Endothelial cell of umbilical vein (primary cell): ENCODE data around the gene ZNF384. TPM values are rescaled to one million over a fixed set of nuclear protein-coding genes. Genes with fewer than 3 reads are reported as not detected.

ENCODE experiments used
- BruUV-seq: library from RNA; stranded (reverse); fragments of 400-500 nt; replicated peaks from 2 replicates; lab custom pipeline; 2021; lab: Mats Ljungman, UMichigan
- CTCF ChIA-PET: fragments of 300-600, 350-600 bp; sonication (Branson Sonifier 250); formaldehyde crosslinking; loops from one replicate; lab custom pipeline; 2021; ENCODE audit warnings: antibody characterized with exemption, inconsistent platforms; lab: Charles Lee
- POLR2A ChIA-PET: fragments of 300-600, 350-600 bp; sonication (Branson Sonifier 250); formaldehyde crosslinking; loops from one replicate; lab custom pipeline; 2021; ENCODE audit warnings: antibody characterized with exemption, inconsistent platforms; lab: Charles Lee
- DNase-seq: peaks from one replicate; pipeline ENCODE4 v3.0.0-alpha.2; 2011; ENCODE audit warnings: low read depth, low spot score
- FAIRE-seq: peaks from 2 replicates; lab custom pipeline; 2011; peaks lifted over from hg19 to GRCh38; lab: Jason Lieb, UNC
- H2AFZ ChIP-seq: 2 replicates; pipeline ENCODE4 v1.6.0; 2012; ENCODE audit warnings: low read depth, low read length, control low read depth, inconsistent platforms
- H3K27ac ChIP-seq: 2 replicates; pipeline ENCODE4 v1.5.1; 2011; ENCODE audit warnings: low read depth, mild to moderate bottlenecking, control low read depth, low read length, moderate library complexity; ENCODE audit not compliant: insufficient read depth
- H3K27me3 ChIP-seq, 2 experiments: 2 replicates each; pipeline versions ENCODE4 v1.6.0 to v1.6.1; 2011; ENCODE audit warnings: low read length in 2 of 2, mixed read lengths in 1 of 2; ENCODE audit not compliant: control insufficient read depth in 2 of 2, insufficient read depth in 2 of 2
- H3K36me3 ChIP-seq, 2 experiments: 2 replicates in 1 of 2; 3 replicates in 1 of 2; pipeline ENCODE4 v1.5.1; 2011; ENCODE audit warnings: low read length in 2 of 2, mild to moderate bottlenecking in 1 of 2, moderate library complexity in 1 of 2; ENCODE audit not compliant: control insufficient read depth in 2 of 2, insufficient read depth in 2 of 2; ENCODE audit errors: extremely low read depth in 1 of 2
- H3K4me1 ChIP-seq: 3 replicates; pipeline ENCODE4 v1.5.1; 2011; ENCODE audit warnings: mild to moderate bottlenecking, low read length; ENCODE audit not compliant: control insufficient read depth, insufficient read depth; ENCODE audit errors: extremely low read depth
- H3K4me2 ChIP-seq: 2 replicates; pipeline ENCODE4 v1.6.1; 2011; ENCODE audit warnings: low read length, control low read depth, mixed read lengths; ENCODE audit not compliant: insufficient read depth
- H3K4me3 ChIP-seq, 3 experiments: fragments of 200-600 bp in 1 of 3; sonication (generic), shearing (Covaris generic) in 1 of 3; replicated peaks in 1 of 3; 2 replicates each; pipeline ENCODE4 v1.5.1; 2011 to 2016; ENCODE audit warnings: control low read depth in 3 of 3, low read length in 3 of 3, mild to moderate bottlenecking in 2 of 3, inconsistent platforms in 1 of 3, low read depth in 1 of 3, moderate library complexity in 1 of 3; ENCODE audit not compliant: insufficient read depth in 1 of 3
- H3K79me2 ChIP-seq: 2 replicates; pipeline ENCODE4 v1.6.0; 2012; ENCODE audit warnings: low read length, inconsistent platforms; ENCODE audit not compliant: control insufficient read depth, insufficient read depth
- H3K9ac ChIP-seq: replicated peaks from 2 replicates; pipeline ENCODE3; 2011; ENCODE audit warnings: low read length, control low read depth; ENCODE audit not compliant: insufficient read depth; ENCODE audit errors: extremely low read depth
- H3K9me1 ChIP-seq: replicated peaks from 3 replicates; pipeline ENCODE4 v1.6.0; 2011; ENCODE audit warnings: mild to moderate bottlenecking, low read length; ENCODE audit not compliant: control insufficient read depth, insufficient read depth; ENCODE audit errors: extremely low read depth
- H3K9me3 ChIP-seq: replicated peaks from 2 replicates; pipeline ENCODE4 v1.5.1; 2012; ENCODE audit warnings: low read length, inconsistent platforms; ENCODE audit not compliant: control insufficient read depth, insufficient read depth
- H4K20me1 ChIP-seq: replicated peaks from 2 replicates; pipeline ENCODE3; 2011; ENCODE audit warnings: mild to moderate bottlenecking, low read length; ENCODE audit not compliant: control insufficient read depth, insufficient read depth; ENCODE audit errors: extremely low read depth
- FOS ChIP-seq: IDR thresholded peaks from 2 replicates; pipeline ENCODE4 v1.6.1; 2011; ENCODE audit warnings: mild to moderate bottlenecking, low read length, moderate library complexity, borderline replicate concordance; ENCODE audit not compliant: insufficient read depth
- GATA2 ChIP-seq: IDR thresholded peaks from 2 replicates; pipeline ENCODE4 v1.7.0; 2011; ENCODE audit warnings: low read depth, mild to moderate bottlenecking, moderate library complexity, mixed read lengths, low read length; ENCODE audit not compliant: insufficient read length, insufficient read depth
- POLR2A ChIP-seq: IDR thresholded peaks from 2 replicates; pipeline ENCODE4 v1.6.1; 2012; ENCODE audit warnings: low read depth, mild to moderate bottlenecking, control low read depth, low read length
- POLR2AphosphoS5 ChIP-seq: IDR thresholded peaks from 2 replicates; pipeline ENCODE4 v1.6.1; 2012; ENCODE audit warnings: low read depth, mild to moderate bottlenecking, control low read depth, low read length, moderate library complexity; ENCODE audit not compliant: insufficient read depth
- dilution Hi-C: fragments of 300-500 bp; cut with MboI; formaldehyde crosslinking; loops from one replicate; pipeline ENCODE4 v1.15.0; 2019; ENCODE audit warnings: low sequenced_read_pairs; ENCODE audit not compliant: extremely low pct_ligation_motif_present
- intact Hi-C: fragments of 100-400 bp; cut with micrococcal nuclease; formaldehyde crosslinking; loops from one replicate; pipeline ENCODE4 v1.10.0; 2022
- polyA plus RNA-seq, 4 experiments: library from polyadenylated mRNA; depleted of rRNA in 3 of 4; stranded (reverse) in 3 of 4; unstranded in 1 of 4; fragments of >200 nt; gene quantifications; 2 replicates each; pipeline versions ENCODE4 v1.2.1 to v1.2.3, GENCODE V29; 2011 to 2012; ENCODE audit warnings: missing spikeins in 1 of 4
- total RNA-seq: library from RNA; stranded (reverse); gene quantifications from 2 replicates; pipeline ENCODE4 v1.2.3, GENCODE V29; 2021

Gene ZNF384
- total and polyA plus RNA-seq, 2 donors (not counting 3 experiments of a cell fraction or from before 2014, with no cell fraction given) = 52.8 to 58.3 TPM

GRCh38 chr12:6734506-6735387, 45.6 kb upstream of the ZNF384 start:
- H3K79me2 ChIP-seq = no peaks in the 10 kb centered on the region
- no TSS peak for BruUV-seq
- ChIA-PET POLR2A (no interaction called here), CTCF (interaction anchor here (0.6 to 2.2 kb wide), 8 partner anchors 10 to 91 kb away, joined by 3 to 10 read pairs (median 5); partner anchors contain the start of genes COPS7A, MLF2 and PTMS)
- no peaks in the 10 kb centered on the region for H3K9me3 ChIP-seq
- H3K9me1 ChIP-seq = no peaks in the 10 kb centered on the region
- DNase-seq (no peak), FAIRE-seq (no peak)
- H2AFZ ChIP-seq = no peak overlapping the region
- TF ChIP-seq GATA2 = no peak
- no peak overlapping the region for H3K4me3 ChIP-seq
- H4K20me1 ChIP-seq = no peaks in the 10 kb centered on the region
- no peak overlapping the region for H3K9ac ChIP-seq
- no peak overlapping the region for H3K4me2 ChIP-seq
- dilution Hi-C loops = no loop called here
- H3K36me3 ChIP-seq = peaks cover 5 to 15% of the 10 kb centered on the region in 2 experiments
- intact Hi-C loops = loop anchor here (1.0 kb wide), 3 partner anchors 19 to 91 kb away; partner anchors contain the start of gene MLF2
- no peaks in the 10 kb centered on the region for H3K27me3 ChIP-seq
- H3K27ac ChIP-seq = no peak overlapping the region
- no peaks in the 10 kb centered on the region for H3K4me1 ChIP-seq

- Histone ChIP-seq H2AFZ (no peak overlapping the region), H3K9me3 (no peaks in the 10 kb centered on the region), H3K4me1 (no peaks in the 10 kb centered on the region), H3K9ac (no peak overlapping the region), H3K4me3 (no peak overlapping the region), H3K27me3 (no peaks in the 10 kb centered on the region), H3K36me3 (peaks cover 6 to 26% of the 10 kb centered on the region in 2 experiments), H3K27ac (no peak overlapping the region), H4K20me1 (no peaks in the 10 kb centered on the region), H3K79me2 (no peaks in the 10 kb centered on the region), H3K9me1 (no peaks in the 10 kb centered on the region), H3K4me2 (no peak overlapping the region)
- FAIRE-seq (no peak), DNase-seq (no peak)
- BruUV-seq = no TSS peak
- dilution Hi-C loops (no loop called here), intact Hi-C loops (no loop called here)
- CTCF ChIA-PET = interaction anchor here (1.0 kb wide), 1 partner anchor 22 kb away, joined by 3 read pairs; no protein-coding TSS in a partner anchor
- TF ChIP-seq POLR2AphosphoS5 (no peak), GATA2 (no peak), POLR2A (no peak), FOS (no peak)
- POLR2A ChIA-PET = no interaction called here
Observed at GRCh38 chr12:6730169-6730568, 41.0 kb upstream of the ZNF384 start.
